Activated naive CD8-positive, alpha-beta T cell (primary cell): ENCODE measurements around the gene TGFB1.

Experiments
- H3K27ac Mint-ChIP-seq: one replicate; pipeline ENCODE4 v1.8.0; 2021; ENCODE audit warnings: mixed read lengths
- H3K27me3 Mint-ChIP-seq: one replicate; pipeline ENCODE4 v1.8.0; 2021; ENCODE audit warnings: mixed read lengths
- H3K36me3 Mint-ChIP-seq: one replicate; pipeline ENCODE4 v1.8.0; 2021; ENCODE audit warnings: mixed read lengths
- H3K4me1 Mint-ChIP-seq: one replicate; pipeline ENCODE4 v1.8.0; 2021; ENCODE audit warnings: low read depth, mixed read lengths
- H3K4me3 Mint-ChIP-seq: one replicate; pipeline ENCODE4 v1.8.0; 2021; ENCODE audit warnings: mild to moderate bottlenecking, mixed read lengths
- H3K9me3 Mint-ChIP-seq: one replicate; pipeline ENCODE4 v1.8.0; 2021; ENCODE audit warnings: low read depth, mixed read lengths

The TGFB1 gene

DNA sequence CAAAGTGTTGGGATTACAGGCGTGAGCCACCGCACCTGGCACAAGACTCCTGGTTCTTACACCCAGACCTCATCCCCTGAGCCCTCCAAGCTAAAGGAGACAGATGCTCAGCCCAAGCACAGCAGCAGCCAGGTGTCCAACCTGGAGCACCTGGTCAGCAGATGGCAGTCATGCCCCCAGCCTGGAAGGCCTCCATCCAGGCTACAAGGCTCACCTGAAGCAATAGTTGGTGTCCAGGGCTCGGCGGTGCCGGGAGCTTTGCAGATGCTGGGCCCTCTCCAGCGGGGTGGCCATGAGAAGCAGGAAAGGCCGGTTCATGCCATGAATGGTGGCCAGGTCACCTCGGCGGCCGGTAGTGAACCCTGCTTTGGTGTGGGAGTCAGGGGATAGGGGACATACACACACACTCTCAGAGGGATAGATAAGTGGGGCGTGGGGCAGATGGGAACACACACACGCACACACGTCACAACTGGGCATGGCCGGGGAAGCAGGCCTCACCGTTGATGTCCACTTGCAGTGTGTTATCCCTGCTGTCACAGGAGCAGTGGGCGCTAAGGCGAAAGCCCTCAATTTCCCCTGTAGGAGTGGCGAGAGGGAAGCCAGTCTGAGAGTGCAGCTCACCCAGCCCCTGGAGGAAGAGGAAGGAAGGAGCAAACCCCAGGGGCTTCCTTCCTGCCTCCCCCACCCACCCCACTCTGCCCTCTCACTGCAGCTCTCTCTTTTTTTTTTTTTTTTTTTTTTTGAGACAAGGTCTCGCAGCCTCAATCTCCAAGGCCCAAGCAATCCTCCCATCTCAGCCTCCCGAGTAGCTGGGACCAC, 11.8 kb downstream of the TGFB1 start:
- Mint-ChIP-seq H3K9me3 (no peaks in the 10 kb centered on the region), H3K36me3 (peaks cover 11% of the 10 kb centered on the region), H3K27ac (peak overlapping the region; percentile 41), H3K4me1 (peaks cover 40% of the 10 kb centered on the region), H3K27me3 (no peaks in the 10 kb centered on the region), H3K4me3 (peak overlapping the region; percentile 32)

DNA sequence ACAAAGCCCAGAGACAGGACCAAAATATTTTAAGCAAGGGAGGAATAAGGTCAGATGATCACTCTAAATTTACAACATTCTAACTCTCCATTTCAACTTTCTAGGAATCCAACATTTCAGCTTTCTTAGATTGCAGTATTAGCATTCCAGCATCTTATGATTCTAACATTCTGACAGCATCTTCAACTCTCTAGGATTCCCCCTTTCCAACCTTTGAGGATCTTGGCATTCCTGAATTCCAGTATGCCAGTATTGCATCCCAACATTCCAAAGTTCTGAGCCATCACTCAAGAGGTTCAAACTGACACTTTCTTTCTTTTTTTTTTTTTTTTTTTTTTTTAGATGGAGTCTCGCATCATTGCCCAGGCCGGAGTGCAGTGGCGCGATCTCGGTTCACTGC, 13.8 kb downstream of the TGFB1 start:
- H3K36me3 Mint-ChIP-seq: peaks cover 9% of the 10 kb centered on the region
- H3K27me3 Mint-ChIP-seq: no peaks in the 10 kb centered on the region
- H3K27ac Mint-ChIP-seq: peak overlapping the region; percentile 68
- no peaks in the 10 kb centered on the region for H3K9me3 Mint-ChIP-seq
- H3K4me1 Mint-ChIP-seq: peaks cover 42% of the 10 kb centered on the region
- no peak overlapping the region for H3K4me3 Mint-ChIP-seq

DNA sequence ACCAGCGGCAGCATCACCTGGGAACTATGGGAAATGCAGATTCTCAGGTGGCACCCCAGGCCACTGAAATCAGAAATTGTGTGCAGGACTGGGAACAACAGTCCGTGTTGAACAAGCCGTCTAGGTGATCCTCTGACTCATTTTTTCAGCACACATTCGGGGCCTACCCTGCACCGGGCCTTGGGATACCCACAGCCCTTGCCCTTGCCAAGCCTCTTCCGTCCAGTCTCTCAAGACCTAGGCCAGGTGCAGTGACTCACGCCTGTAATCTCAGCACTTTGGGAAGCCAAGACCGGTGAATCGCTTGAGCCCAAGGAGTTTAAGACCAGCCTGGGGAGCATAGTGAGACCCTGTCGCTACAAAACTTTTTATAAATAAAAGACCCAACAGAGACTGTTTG, 18.3 kb downstream of the TGFB1 start:
- H3K27me3 Mint-ChIP-seq: no peaks in the 10 kb centered on the region
- no peak overlapping the region for H3K4me3 Mint-ChIP-seq
- no peak overlapping the region for H3K27ac Mint-ChIP-seq
- H3K9me3 Mint-ChIP-seq: no peaks in the 10 kb centered on the region
- peaks cover 11% of the 10 kb centered on the region for H3K36me3 Mint-ChIP-seq
- peaks cover 38% of the 10 kb centered on the region for H3K4me1 Mint-ChIP-seq

DNA sequence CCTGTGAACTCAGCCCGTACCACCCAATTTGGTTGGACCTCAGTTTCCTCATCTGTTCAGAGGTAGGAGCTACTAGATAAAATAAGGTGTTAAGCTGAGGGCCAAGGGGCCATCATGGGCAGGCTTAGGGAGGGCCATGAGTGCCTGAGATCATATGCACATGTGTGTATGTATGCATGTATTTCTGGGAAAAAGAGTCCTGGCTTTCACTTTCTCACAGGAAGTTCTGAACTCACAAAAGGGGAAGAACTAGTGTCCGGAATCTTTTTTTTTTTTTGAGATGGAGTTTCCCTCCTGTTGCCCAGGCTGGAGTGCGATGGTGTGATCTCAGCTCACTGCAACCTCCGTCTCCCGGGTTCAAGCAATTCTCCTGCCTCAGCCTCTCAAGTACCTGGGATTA, 18.9 kb downstream of the TGFB1 start:
- peaks cover 11% of the 10 kb centered on the region for H3K36me3 Mint-ChIP-seq

DNA sequence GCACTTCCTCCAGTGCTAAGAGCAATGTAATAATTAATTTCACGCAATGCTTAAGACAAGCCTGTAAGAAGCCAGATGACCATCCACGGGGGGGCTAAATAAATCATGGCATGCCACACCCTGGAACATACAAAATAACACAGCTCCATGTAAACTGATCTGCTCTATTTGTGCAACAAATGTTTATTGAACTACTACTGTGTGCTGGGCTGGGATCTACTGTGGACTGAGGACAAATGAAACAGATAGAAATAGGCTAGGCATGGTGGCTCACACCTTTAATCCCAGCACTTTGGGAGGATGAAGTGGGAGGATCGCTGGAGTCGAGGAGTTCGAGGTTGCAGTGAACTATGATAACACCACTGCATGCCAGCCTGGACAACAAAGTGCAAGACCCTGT, 21.3 kb downstream of the TGFB1 start:
- H3K9me3 Mint-ChIP-seq: no peaks in the 10 kb centered on the region
- H3K4me3 Mint-ChIP-seq: no peak overlapping the region
- peaks cover 49% of the 10 kb centered on the region for H3K4me1 Mint-ChIP-seq
- H3K36me3 Mint-ChIP-seq: peaks cover 13% of the 10 kb centered on the region
- H3K27me3 Mint-ChIP-seq: no peaks in the 10 kb centered on the region
- peak overlapping the region; percentile 58 for H3K27ac Mint-ChIP-seq

More for the DNA sequence above, 18.9 kb downstream of the TGFB1 start:
- no peak overlapping the region for H3K4me3 Mint-ChIP-seq
- no peaks in the 10 kb centered on the region for H3K27me3 Mint-ChIP-seq
- peaks cover 38% of the 10 kb centered on the region for H3K4me1 Mint-ChIP-seq
- peak overlapping the region; percentile 68 for H3K27ac Mint-ChIP-seq
- H3K9me3 Mint-ChIP-seq: no peaks in the 10 kb centered on the region

DNA sequence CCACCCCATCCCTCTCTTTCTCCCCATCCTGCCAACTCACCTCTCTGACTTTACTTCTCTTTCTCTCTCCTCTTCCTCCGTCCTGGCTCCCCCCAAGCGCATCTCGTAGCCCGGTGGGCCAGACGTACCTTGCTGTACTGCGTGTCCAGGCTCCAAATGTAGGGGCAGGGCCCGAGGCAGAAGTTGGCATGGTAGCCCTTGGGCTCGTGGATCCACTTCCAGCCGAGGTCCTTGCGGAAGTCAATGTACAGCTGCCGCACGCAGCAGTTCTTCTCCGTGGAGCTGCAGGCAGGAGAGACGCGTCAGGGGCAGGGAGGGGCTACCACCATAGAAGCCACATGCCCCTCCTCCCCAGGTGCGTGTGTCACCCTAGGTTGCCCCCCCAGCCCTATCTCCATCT, 21.7 kb downstream of the TGFB1 start:
- Mint-ChIP-seq H3K4me1 (peaks cover 51% of the 10 kb centered on the region), H3K27ac (peak overlapping the region; percentile 46), H3K4me3 (no peak overlapping the region), H3K36me3 (peaks cover 14% of the 10 kb centered on the region), H3K27me3 (no peaks in the 10 kb centered on the region), H3K9me3 (no peaks in the 10 kb centered on the region)

DNA sequence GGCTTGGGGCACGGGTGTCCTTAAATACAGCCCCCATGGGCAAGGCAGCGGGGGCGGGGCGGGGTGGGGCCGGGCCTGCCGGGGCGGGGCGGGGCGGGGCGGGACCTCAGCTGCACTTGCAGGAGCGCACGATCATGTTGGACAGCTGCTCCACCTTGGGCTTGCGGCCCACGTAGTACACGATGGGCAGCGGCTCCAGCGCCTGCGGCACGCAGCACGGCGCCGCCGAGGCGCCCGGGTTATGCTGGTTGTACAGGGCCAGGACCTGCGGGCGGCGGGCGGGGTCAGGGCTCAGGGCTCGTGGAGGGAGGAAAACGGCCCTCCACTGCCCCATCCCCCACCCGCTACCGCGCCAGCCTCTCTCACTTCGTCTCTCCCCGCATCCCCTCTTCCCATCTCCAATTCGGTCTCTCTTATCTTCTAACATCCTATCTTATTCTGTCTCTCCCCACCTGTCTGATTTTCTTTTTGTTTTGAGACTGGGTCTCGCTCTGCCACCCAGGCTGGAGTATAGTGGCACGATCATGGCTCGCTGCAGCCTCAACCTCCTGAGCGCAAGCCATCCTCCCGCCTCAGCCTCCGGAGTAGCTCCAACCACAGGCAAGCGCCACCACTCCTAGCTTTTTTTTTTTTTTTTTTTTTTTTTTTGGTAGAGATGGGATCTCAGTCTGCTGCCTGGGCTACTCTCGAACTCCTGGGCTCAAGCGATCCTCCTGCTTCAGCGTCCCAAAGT, 22.6 kb downstream of the TGFB1 start:
- no peaks in the 10 kb centered on the region for H3K27me3 Mint-ChIP-seq
- H3K27ac Mint-ChIP-seq: peak overlapping the region; percentile 46
- H3K4me1 Mint-ChIP-seq: peaks cover 58% of the 10 kb centered on the region
- H3K9me3 Mint-ChIP-seq: no peaks in the 10 kb centered on the region
- H3K4me3 Mint-ChIP-seq: peak overlapping the region; percentile 47
- peaks cover 19% of the 10 kb centered on the region for H3K36me3 Mint-ChIP-seq

DNA sequence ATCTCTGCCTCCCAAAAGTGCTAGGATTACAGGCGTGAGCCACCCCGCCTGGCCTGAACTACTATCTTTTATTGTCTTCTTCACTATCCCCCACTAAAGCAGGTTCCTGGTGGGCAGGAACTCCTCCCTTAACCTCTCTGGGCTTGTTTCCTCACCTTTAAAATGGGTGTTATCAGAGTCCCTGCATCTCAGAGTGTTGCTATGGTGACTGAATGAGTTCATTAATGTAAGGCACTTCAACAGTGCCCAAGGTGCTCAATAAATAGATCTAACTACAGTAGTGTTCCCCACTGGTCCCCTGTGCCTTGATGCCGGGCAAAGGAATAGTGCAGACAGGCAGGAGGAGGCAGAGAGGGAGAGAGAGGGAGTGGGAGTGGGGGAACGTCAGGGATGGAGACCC, 23.2 kb downstream of the TGFB1 start:
- Mint-ChIP-seq H3K27ac (peak overlapping the region; percentile 37), H3K9me3 (no peaks in the 10 kb centered on the region), H3K4me3 (peak overlapping the region; percentile 55), H3K27me3 (no peaks in the 10 kb centered on the region), H3K36me3 (peaks cover 19% of the 10 kb centered on the region), H3K4me1 (peaks cover 57% of the 10 kb centered on the region)

DNA sequence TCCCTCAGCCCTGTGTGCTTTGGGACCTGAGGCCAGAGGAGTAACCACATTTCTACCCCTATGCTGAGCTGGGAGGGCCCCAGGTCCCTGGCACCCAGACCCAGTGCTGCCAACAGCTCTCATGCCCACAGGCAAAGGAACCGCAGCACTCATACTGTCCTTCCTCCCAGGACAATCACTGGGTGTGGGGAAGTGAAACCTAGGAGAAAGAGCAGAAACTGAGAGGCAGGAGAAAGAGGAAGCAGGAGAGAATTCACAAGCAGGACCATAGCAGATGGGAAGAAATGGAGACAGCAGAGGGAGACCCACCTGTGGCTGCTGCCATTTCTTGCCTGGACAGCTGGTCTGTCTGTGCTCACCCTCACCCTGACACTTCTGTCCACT, 24.9 kb downstream of the TGFB1 start:
- peak overlapping the region; percentile 98 for H3K27ac Mint-ChIP-seq
- peaks cover 68% of the 10 kb centered on the region for H3K4me1 Mint-ChIP-seq
- no peaks in the 10 kb centered on the region for H3K9me3 Mint-ChIP-seq
- no peaks in the 10 kb centered on the region for H3K27me3 Mint-ChIP-seq
- peaks cover 19% of the 10 kb centered on the region for H3K36me3 Mint-ChIP-seq
- H3K4me3 Mint-ChIP-seq: peak overlapping the region; percentile 83

DNA sequence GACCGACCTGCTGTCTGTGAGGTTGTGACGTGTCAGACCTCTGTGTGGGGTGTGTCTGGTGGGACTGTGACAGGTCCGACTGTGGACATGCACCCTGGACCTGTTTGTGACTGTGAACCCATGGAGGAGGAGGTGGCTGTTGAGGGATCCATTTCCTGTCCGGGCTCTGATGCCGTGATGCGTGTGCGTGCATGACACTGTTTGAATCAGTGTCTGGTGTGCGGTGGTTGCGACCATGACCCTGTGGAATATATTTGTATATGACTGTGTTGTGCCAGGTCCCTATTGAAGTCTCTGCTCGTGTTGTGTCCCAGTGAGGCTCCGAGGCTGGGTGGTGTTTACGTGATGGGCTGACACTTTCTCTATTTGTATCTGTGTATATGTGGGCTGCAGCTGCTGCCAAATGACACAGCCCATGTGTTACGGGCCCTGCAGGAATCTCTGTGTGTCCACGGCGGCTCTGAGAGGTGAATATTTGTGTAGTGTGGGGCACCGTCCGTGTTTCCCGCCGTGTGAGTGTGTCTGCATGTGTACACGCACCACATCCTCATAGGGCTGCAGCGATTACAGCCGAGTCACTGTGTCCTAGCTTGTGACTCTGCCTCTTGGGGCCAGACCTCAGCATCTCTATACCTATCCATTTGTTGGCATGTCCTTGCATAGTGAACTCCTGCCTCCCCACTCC, 25.4 kb downstream of the TGFB1 start:
- Mint-ChIP-seq H3K4me1 (peaks cover 67% of the 10 kb centered on the region), H3K4me3 (peak overlapping the region; percentile 83), H3K9me3 (no peaks in the 10 kb centered on the region), H3K27ac (peak overlapping the region; percentile 98), H3K36me3 (peaks cover 19% of the 10 kb centered on the region), H3K27me3 (no peaks in the 10 kb centered on the region)

DNA sequence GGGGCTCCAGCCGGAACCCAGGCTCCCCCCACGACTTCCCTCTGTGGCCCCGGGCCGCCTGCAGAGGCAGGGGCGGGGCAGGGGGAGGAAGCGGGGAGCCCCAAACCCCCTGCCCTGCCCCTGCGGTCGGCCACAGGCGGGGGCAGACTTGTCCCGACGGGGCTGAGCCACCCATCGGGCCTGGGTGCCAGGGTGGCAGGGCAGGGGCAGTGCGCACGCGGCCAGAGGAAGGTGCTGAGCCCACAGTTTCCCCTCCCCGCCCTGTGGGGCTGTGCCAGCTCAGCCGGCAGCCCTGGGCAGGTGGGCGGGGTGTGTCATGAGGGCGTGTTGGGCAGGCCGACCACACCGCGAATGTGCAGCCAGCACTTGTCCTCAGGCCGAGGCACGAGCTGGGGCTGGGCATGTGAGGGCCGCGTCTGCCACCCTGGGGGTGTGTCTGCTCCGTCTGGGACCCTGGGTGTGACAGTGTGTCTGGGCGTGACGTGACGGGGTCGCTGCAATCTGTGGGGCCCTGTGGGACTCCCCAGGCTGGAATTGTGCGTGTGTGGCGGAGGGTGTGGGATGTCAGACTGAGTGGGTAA, 26.1 kb downstream of the TGFB1 start:
- H3K4me1 Mint-ChIP-seq: peaks cover 71% of the 10 kb centered on the region
- H3K27me3 Mint-ChIP-seq: no peaks in the 10 kb centered on the region
- peak overlapping the region; percentile 83 for H3K4me3 Mint-ChIP-seq
- H3K36me3 Mint-ChIP-seq: peaks cover 19% of the 10 kb centered on the region
- no peaks in the 10 kb centered on the region for H3K9me3 Mint-ChIP-seq
- H3K27ac Mint-ChIP-seq: peak overlapping the region; percentile 98

DNA sequence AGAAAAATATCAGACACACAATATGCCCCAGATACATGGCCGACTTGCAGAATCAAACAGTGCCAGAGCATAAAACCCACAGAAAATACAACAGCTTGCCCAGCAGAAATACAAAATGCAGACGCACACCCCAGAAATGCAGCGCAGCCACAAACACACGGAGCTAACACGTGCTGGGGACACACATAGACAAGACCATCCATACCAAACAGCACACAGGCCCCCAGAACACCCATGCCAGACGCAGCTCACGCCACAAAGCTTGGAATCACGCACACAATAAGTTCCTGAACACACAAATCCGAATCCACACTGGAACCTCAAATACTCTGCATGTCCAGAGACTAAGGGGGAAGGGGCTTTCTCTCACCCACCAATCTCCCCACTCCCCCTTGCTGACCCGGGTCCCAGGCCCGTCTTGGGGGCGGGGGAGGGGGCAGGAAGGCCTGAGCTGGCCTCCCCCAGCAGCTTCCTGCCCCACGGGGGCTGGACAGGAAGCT, 26.6 kb downstream of the TGFB1 start:
- H3K4me1 Mint-ChIP-seq: peaks cover 70% of the 10 kb centered on the region
- H3K4me3 Mint-ChIP-seq: peak overlapping the region; percentile 68
- H3K27ac Mint-ChIP-seq: peak overlapping the region; percentile 97
- no peaks in the 10 kb centered on the region for H3K9me3 Mint-ChIP-seq
- H3K27me3 Mint-ChIP-seq: no peaks in the 10 kb centered on the region
- peaks cover 16% of the 10 kb centered on the region for H3K36me3 Mint-ChIP-seq

DNA sequence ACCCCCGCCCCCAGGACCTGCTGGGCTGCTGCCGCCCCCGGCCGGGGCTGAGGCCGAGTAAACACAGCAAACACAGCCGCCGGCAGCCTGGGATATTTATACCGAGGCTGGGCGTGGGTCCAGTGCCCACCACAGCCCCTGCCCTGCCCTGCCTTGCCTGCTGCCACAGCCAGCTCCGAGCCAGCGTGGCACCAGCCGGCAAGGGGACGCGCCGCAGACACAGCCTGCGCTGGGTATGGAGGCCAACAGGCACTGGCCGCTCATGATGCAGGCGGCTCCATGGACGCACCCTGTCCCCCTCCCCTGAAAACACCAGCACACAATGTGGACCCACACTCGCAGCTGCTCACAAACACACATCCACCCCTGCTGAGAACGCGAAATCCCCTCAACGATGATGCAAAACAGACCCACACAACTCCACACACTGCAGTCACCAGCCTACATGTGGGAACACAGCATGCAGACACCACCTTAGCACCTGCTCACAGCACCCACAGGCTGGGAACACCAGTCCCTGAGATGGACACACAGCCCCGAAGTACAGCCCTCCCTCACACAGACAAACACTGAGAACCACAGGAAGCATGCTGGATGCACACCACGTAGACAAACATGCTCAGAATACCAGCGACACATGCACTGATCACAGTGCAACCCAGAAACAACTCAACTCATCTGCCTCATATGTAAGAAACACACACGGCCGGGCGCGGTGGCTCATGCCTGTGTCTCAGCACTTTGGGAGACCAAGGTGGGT, 27.6 kb downstream of the TGFB1 start:
- Mint-ChIP-seq H3K27ac (peak overlapping the region; percentile 97), H3K9me3 (no peaks in the 10 kb centered on the region), H3K36me3 (peaks cover 13% of the 10 kb centered on the region), H3K4me3 (peak overlapping the region; percentile 68), H3K4me1 (peaks cover 65% of the 10 kb centered on the region), H3K27me3 (no peaks in the 10 kb centered on the region)

DNA sequence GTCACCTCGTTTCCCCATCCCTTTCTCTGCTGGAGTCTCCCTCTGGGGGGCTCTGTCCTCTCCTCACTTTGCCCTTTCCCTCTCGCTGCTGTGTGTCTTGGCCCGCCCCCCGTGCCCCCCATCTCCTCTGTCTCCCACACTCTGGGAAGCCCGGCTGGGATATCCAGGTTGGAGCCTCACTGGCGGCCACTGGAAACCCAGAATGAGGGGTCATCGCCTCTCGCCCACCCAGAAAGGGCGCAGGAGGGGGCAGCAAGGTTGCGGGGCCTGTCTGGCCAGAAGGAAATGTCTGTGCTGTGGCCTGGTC, 28.1 kb downstream of the TGFB1 start:
- peaks cover 13% of the 10 kb centered on the region for H3K36me3 Mint-ChIP-seq
- H3K4me1 Mint-ChIP-seq: peaks cover 64% of the 10 kb centered on the region
- H3K9me3 Mint-ChIP-seq: no peaks in the 10 kb centered on the region
- H3K27ac Mint-ChIP-seq: no peak overlapping the region
- H3K27me3 Mint-ChIP-seq: no peaks in the 10 kb centered on the region
- no peak overlapping the region for H3K4me3 Mint-ChIP-seq
